ENCODE data around the gene ABO.
"Not testable (repeated sequence)": the region's sequence is repeated elsewhere in the genome, so short reads cannot be mapped to it uniquely, and the experiment has no call there.

DNA sequence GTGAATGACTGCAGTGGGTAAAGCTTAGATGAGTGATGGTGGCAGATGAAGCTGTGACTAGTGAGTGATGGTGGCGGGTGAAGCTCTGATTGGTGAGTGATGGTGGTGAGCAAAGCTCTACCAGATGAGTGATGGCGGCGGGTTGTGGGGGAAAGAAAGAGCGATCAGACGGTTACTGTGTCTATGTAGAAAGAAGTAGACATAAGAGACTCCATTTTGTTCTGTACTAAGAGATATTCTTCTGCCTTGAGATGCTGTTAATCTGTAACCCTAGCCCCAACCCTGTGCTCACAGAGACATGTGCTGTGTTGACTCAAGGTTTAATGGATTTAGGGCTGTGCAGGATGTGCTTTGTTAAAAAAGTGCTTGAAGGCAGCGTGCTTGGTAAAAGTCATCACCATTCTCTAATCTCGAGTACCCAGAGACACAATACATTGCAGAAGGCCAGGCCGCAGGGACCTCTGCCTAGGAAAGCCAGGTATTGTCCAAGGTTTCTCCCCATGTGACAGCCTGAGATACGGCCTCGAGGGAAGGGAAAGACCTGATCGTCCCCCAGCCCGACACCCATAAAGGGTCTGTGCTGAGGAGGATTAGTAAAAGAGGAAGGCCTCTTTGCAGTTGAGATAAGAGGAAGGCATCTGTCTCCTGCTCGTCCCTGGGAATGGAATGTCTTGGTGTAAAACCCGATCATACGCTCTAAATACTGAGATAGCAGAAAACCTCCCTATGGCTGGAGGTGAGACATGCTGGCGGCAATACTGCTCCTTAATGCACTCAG is 8.4 kb upstream of the ABO start:
- TF ChIP-seq, protein P1, sequence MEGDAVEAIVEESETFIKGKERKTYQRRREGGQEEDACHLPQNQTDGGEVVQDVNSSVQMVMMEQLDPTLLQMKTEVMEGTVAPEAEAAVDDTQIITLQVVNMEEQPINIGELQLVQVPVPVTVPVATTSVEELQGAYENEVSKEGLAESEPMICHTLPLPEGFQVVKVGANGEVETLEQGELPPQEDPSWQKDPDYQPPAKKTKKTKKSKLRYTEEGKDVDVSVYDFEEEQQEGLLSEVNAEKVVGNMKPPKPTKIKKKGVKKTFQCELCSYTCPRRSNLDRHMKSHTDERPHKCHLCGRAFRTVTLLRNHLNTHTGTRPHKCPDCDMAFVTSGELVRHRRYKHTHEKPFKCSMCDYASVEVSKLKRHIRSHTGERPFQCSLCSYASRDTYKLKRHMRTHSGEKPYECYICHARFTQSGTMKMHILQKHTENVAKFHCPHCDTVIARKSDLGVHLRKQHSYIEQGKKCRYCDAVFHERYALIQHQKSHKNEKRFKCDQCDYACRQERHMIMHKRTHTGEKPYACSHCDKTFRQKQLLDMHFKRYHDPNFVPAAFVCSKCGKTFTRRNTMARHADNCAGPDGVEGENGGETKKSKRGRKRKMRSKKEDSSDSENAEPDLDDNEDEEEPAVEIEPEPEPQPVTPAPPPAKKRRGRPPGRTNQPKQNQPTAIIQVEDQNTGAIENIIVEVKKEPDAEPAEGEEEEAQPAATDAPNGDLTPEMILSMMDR (IDR thresholded peaks at IDR 0.05): not testable (repeated sequence)
- not testable (repeated sequence) for TF ChIP-seq CBFB (CRISPR knock-in tag; IDR thresholded peaks at IDR 0.05; ENCODE audit: low read depth); RORB (CRISPR knock-in tag; IDR thresholded peaks at IDR 0.05)
- TF ChIP-seq, protein P2, sequence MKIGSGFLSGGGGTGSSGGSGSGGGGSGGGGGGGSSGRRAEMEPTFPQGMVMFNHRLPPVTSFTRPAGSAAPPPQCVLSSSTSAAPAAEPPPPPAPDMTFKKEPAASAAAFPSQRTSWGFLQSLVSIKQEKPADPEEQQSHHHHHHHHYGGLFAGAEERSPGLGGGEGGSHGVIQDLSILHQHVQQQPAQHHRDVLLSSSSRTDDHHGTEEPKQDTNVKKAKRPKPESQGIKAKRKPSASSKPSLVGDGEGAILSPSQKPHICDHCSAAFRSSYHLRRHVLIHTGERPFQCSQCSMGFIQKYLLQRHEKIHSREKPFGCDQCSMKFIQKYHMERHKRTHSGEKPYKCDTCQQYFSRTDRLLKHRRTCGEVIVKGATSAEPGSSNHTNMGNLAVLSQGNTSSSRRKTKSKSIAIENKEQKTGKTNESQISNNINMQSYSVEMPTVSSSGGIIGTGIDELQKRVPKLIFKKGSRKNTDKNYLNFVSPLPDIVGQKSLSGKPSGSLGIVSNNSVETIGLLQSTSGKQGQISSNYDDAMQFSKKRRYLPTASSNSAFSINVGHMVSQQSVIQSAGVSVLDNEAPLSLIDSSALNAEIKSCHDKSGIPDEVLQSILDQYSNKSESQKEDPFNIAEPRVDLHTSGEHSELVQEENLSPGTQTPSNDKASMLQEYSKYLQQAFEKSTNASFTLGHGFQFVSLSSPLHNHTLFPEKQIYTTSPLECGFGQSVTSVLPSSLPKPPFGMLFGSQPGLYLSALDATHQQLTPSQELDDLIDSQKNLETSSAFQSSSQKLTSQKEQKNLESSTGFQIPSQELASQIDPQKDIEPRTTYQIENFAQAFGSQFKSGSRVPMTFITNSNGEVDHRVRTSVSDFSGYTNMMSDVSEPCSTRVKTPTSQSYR (CRISPR knock-in tag; IDR thresholded peaks at IDR 0.05): not testable (repeated sequence)
- TF ChIP-seq, protein P3, sequence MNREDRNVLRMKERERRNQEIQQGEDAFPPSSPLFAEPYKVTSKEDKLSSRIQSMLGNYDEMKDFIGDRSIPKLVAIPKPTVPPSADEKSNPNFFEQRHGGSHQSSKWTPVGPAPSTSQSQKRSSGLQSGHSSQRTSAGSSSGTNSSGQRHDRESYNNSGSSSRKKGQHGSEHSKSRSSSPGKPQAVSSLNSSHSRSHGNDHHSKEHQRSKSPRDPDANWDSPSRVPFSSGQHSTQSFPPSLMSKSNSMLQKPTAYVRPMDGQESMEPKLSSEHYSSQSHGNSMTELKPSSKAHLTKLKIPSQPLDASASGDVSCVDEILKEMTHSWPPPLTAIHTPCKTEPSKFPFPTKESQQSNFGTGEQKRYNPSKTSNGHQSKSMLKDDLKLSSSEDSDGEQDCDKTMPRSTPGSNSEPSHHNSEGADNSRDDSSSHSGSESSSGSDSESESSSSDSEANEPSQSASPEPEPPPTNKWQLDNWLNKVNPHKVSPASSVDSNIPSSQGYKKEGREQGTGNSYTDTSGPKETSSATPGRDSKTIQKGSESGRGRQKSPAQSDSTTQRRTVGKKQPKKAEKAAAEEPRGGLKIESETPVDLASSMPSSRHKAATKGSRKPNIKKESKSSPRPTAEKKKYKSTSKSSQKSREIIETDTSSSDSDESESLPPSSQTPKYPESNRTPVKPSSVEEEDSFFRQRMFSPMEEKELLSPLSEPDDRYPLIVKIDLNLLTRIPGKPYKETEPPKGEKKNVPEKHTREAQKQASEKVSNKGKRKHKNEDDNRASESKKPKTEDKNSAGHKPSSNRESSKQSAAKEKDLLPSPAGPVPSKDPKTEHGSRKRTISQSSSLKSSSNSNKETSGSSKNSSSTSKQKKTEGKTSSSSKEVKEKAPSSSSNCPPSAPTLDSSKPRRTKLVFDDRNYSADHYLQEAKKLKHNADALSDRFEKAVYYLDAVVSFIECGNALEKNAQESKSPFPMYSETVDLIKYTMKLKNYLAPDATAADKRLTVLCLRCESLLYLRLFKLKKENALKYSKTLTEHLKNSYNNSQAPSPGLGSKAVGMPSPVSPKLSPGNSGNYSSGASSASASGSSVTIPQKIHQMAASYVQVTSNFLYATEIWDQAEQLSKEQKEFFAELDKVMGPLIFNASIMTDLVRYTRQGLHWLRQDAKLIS (CRISPR knock-in tag; IDR thresholded peaks at IDR 0.05; ENCODE audit: borderline replicate concordance): not testable (repeated sequence)

Data from WTC11 (cell line).